ENCODE data around the gene RNASEH2B.

GRCh38 chr13:50911081-50911631, 1.6 kb downstream of the RNASEH2B start:
- TF ChIP-seq CTCF (IDR thresholded peaks at IDR 0.05; ENCODE audit: low read depth, low read length, poor library complexity, severe bottlenecking) (no peak), EZH2phosphoT487 (IDR thresholded peaks at IDR 0.05; ENCODE audit: borderline replicate concordance, low read length) (no peak)
